Limb (tissue), 2 donors: Measurements from ENCODE around the gene LRRC56.

Experiments
- DNase-seq, 2 donors: peaks; one replicate each; pipeline ENCODE4 v3.0.0-alpha.2; 2016; ENCODE audit errors: extremely low spot score in 2 of 2

LRRC56 gene

GRCh38 chr11:521177-521688, 16.1 kb upstream of the LRRC56 start:
- no peak for DNase-seq

GRCh38 chr11:526192-526591, 11.1 kb upstream of the LRRC56 start:
- DNase-seq = no peak

GRCh38 chr11:528166-528814, 9.0 kb upstream of the LRRC56 start:
- DNase-seq = peak in 1 of 2 donors; percentile 27

GRCh38 chr11:528815-529727, 8.3 kb upstream of the LRRC56 start:
- DNase-seq = peak in 1 of 2 donors; percentile 51

DNA sequence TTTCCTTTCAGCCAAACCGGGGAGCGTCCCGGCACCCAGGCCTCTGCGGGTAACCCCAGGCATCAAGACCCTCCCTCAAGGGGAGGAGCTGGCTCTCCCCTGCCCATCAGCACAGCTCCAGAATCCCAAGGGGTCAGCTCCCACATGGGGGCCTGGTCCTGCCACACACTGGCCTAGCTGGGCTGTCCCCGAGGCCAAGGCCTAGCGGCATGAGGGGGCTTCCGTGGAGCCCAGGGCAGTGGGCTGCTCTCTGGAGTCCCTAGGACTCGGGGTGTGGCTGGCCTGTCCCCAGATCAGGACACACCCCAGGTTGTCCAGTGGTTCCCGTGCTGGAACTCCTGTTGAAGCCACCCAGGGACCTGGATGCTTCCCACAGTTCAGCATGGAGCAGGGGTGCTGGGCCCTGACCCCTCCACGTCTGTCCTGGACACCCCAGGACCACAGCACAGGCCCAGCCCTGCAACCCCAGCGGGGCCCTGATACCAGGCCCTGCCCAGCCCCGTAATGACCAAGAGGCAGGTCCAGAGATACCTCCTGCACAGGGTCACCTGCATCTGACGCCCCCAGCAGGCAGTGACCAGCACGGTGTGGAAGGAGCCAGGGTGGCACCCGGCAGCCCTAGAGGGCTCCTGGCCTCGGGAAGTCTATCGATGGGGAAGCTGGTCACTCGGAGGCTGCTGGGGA, 7.5 kb upstream of the LRRC56 start:
- DNase-seq = peak in 1 of 2 donors; percentile 29

DNA sequence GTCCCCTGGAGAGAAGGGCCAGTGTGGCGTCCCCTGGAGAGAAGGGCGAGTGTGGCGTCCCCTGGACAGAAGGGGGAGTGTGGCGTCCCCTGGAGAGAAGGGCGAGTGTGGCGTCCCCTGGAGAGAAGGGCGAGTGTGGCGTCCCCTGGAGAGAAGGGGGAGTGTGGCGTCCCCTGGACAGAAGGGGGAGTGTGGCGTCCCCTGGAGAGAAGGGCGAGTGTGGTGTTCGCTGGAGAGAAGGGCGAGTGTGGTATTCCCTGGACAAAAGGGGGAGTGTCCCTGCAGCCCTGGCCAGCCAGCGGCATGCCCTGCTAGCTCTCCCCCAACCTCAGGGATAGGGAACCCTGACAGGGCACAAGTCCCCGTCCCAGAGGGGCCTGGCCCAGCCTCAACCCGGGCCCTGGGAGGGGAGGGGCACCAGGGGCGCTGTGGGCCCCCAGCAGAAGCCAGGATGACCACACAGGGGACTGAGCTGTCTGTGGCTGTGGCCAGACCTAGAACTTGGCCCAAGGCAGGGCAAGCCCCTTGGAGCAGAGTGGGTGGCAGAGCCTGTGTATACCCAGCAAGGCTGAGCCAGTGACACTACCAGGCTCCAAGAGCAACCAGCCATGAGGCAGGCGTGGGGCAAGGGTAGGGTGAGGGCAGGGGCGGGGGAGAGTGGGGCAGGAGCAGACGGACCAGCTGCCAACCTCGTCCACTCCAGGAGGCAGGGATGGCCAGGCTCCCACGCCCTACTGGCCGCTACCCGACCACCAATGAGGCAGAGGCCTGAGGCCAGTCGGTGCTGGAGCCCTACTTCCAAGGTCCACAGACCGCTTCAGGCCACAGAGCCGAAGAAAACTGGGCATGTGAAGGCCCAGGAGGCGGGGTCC, 6.1 kb upstream of the LRRC56 start:
- peak in 1 of 2 donors; percentile 33 for DNase-seq

DNA sequence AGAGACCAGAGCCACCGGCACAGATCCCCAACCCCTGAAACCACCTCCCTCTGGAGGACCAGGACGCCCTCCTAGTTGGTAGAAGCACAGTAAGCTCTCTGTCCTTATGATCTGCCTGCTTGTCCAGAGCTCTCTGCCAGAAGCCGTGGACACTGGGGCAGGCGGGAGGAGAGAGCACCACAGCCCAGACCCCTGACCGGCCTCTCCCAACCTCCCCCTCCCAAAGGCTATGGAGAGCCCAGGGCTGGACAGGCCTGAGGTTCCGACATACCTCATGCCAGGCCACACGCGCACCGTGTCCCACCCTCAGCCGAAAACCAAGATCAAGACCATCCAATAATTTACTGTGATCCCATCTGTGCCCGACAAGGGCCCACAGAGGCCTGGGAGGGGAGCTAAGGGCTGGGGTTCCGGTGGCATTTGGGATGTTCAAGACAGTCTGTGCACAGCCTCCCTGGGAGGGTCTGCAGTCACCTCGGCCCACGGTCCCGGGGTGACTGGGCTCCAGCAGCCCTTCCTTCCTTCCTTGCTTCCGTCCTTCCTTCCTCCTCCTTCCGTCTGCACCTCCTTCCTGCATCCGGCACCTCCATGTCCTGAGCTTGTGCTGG, 5.3 kb upstream of the LRRC56 start:
- DNase-seq = peak in 1 of 2 donors; percentile 24

- peak in 1 of 2 donors; percentile 29 for DNase-seq
Observed at GRCh38 chr11:532527-532985, 4.8 kb upstream of the LRRC56 start.

DNA sequence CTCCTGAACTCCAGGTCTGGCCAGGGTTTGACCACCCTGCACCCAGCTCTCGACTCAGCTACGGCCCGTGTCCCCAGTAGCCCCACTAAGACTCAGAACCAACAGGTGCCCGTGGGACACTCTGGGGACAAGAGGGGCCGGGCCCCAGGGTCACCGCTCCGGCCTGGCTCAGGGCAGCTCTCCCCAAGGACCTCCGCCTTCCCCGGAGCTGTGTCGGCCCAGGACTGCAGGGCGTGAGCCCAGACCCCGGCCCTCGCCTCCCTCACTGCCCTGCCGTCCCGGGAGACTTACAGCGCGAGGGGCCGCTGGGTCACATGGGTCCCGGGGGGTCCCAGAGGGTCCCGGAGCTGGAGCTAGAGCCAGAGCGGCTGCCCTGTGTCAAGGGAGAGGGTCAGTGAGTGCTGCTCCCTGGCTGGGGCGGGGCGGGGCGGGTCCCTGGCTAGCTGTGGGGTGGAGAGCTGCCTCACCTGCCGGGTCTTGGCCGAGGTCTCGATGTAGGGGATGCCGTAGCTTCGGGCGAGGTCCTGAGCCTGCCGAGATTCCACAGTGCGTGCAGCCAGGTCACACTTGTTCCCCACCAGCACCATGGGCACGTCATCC, 4.2 kb upstream of the LRRC56 start:
- peak in 1 of 2 donors; percentile 40 for DNase-seq

- DNase-seq = peak in 1 of 2 donors; percentile 30
Observed at GRCh38 chr11:533586-534395, 3.5 kb upstream of the LRRC56 start.

- peak in 1 of 2 donors; percentile 59 for DNase-seq
Observed at GRCh38 chr11:534396-535209, 2.7 kb upstream of the LRRC56 start.

GRCh38 chr11:535210-535518, 2.2 kb upstream of the LRRC56 start:
- DNase-seq = no peak

- DNase-seq = peak; percentile 94 to 98
Observed at GRCh38 chr11:535519-536454, 1.5 kb upstream of the LRRC56 start, which contains the start of gene HRAS. HRAS (minus strand) TSS chr11:535576.

GRCh38 chr11:537622-538430, 499 bp downstream of the LRRC56 start:
- no peak for DNase-seq

DNA sequence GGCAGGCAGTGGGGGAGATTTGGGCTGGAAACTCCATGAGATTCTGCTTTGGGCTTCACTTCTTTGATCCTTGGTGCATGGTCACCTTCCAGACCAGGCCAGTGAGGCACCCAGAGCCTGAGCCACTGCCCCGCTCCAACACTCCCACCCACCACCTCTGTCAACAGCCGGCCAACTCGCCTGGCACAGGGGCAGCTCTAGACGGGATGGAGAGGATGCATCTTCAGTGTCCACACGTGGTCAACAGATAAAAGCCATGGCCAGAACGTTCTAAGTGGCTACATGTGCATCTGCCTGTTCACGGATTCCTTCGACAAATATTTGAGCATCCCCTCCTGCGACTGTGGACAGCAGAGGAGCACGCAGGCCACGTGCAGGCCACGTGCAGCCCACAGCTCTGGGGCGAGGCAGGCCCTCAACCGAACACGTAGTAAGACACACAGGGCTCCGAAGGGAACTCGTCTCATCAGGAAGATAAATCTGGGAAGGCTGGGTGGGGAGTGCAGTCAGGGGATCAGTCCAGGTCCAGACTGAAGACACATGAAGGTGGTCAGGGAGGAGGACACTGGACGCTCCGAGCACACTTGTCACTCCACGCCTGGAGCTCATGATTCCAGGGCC, 1.2 kb downstream of the LRRC56 start:
- no peak for DNase-seq

- peak in 1 of 2 donors; percentile 24 for DNase-seq
Observed at GRCh38 chr11:539971-540481, 2.7 kb downstream of the LRRC56 start.
